MM.1S (cell line): ENCODE data around the gene ELP4.

Source experiments
- DNase-seq: peaks from one replicate; pipeline ENCODE4 v3.0.0-alpha.2; 2015
- H2AFZ ChIP-seq: fragments of 300-600 bp; sonication (generic); 2 replicates; pipeline ENCODE4 v1.6.0; 2016; ENCODE audit warnings: antibody characterized with exemption, low read length
- H3F3A ChIP-seq: fragments of 300-600 bp; sonication (generic); 2 replicates; pipeline ENCODE4 v1.6.1; 2016; ENCODE audit warnings: mild to moderate bottlenecking, antibody characterized with exemption, low read length, moderate library complexity, mixed read lengths; ENCODE audit not compliant: insufficient read depth
- H3K27ac ChIP-seq: fragments of 300-600 bp; sonication (generic); 2 replicates; pipeline ENCODE4 v1.5.1; 2016; ENCODE audit warnings: mild to moderate bottlenecking, low read length
- H3K27me3 ChIP-seq: fragments of 300-600 bp; sonication (generic); replicated peaks from 2 replicates; pipeline ENCODE4 v1.6.0; 2016; ENCODE audit warnings: low read length; ENCODE audit not compliant: insufficient read depth
- H3K36me3 ChIP-seq: fragments of 300-600 bp; sonication (generic); replicated peaks from 2 replicates; pipeline ENCODE4 v1.6.1; 2016; ENCODE audit warnings: mild to moderate bottlenecking, low read length, mixed read lengths; ENCODE audit not compliant: insufficient read depth
- H3K4me1 ChIP-seq: fragments of 300-600 bp; sonication (generic); 2 replicates; pipeline ENCODE4 v1.6.1; 2016; ENCODE audit warnings: low read length, mixed read lengths
- H3K4me2 ChIP-seq: fragments of 300-600 bp; sonication (generic); 2 replicates; pipeline ENCODE4 v1.6.0; 2016; ENCODE audit warnings: low read depth, low read length
- H3K4me3 ChIP-seq: fragments of 300-600 bp; sonication (generic); 2 replicates; pipeline ENCODE4 v1.5.1; 2016; ENCODE audit warnings: low read length, mixed read lengths
- H3K79me2 ChIP-seq: fragments of 300-600 bp; sonication (generic); 2 replicates; pipeline ENCODE4 v1.6.1; 2016; ENCODE audit warnings: mixed run types, low read length, mixed read lengths
- H3K9ac ChIP-seq: fragments of 300-600 bp; sonication (generic); 2 replicates; pipeline ENCODE4 v1.6.1; 2016; ENCODE audit warnings: low read length, mixed read lengths
- H3K9me2 ChIP-seq: fragments of 300-600 bp; sonication (generic); replicated peaks from 2 replicates; pipeline ENCODE4 v1.6.1; 2016; ENCODE audit warnings: mild to moderate bottlenecking, low read length, mixed read lengths; ENCODE audit not compliant: insufficient read depth
- H3K9me3 ChIP-seq: fragments of 300-600 bp; sonication (generic); replicated peaks from 2 replicates; pipeline ENCODE4 v1.6.1; 2016; ENCODE audit warnings: mild to moderate bottlenecking, low read length, mixed read lengths; ENCODE audit not compliant: insufficient read depth
- H4K20me1 ChIP-seq: fragments of 300-600 bp; sonication (generic); 2 replicates; pipeline ENCODE4 v1.6.1; 2016; ENCODE audit warnings: mild to moderate bottlenecking, low read length, moderate library complexity, mixed read lengths; ENCODE audit not compliant: insufficient read depth
- CTCF ChIP-seq: fragments of 300-600 bp; sonication (generic); IDR thresholded peaks from 2 replicates; pipeline ENCODE4 v1.5.1; 2016; ENCODE audit warnings: antibody characterized with exemption, low read length, mixed read lengths
- EZH2 ChIP-seq: fragments of 300-600 bp; sonication (generic); optimal IDR thresholded peaks from 2 replicates; pipeline ENCODE3; 2017; ENCODE audit warnings: low read depth, mild to moderate bottlenecking, antibody characterized with exemption, low read length, mixed read lengths
- EZH2phosphoT487 ChIP-seq: fragments of 300-600 bp; sonication (generic); IDR thresholded peaks from 2 replicates; pipeline ENCODE4 v1.6.1; 2018; ENCODE audit warnings: antibody characterized with exemption, low read length

Gene ELP4

GRCh38 chr11:31500560-31500959 is 9.0 kb upstream of the ELP4 start:
- H3F3A ChIP-seq = no peaks in the 10 kb centered on the region
- TF ChIP-seq EZH2 (no peak), CTCF (no peak), EZH2phosphoT487 (no peak)
- no peak overlapping the region for H3K27ac ChIP-seq
- H3K9me2 ChIP-seq = no peaks in the 10 kb centered on the region
- H3K27me3 ChIP-seq = no peaks in the 10 kb centered on the region
- H2AFZ ChIP-seq = no peak overlapping the region
- peaks cover 70% of the 10 kb centered on the region for H3K79me2 ChIP-seq
- H3K9me3 ChIP-seq = no peaks in the 10 kb centered on the region
- H3K4me3 ChIP-seq = no peak overlapping the region
- H3K4me2 ChIP-seq = no peak overlapping the region
- no peaks in the 10 kb centered on the region for H3K4me1 ChIP-seq
- no peak overlapping the region for H3K9ac ChIP-seq
- no peaks in the 10 kb centered on the region; the same call in 1 of the 2 replicates for H3K36me3 ChIP-seq
- H4K20me1 ChIP-seq = no peaks in the 10 kb centered on the region
- DNase-seq = no peak

GRCh38 chr11:31509051-31509428 is 527 bp upstream of the ELP4 start:
- Histone ChIP-seq H3K4me1 (peaks cover 4% of the 10 kb centered on the region), H2AFZ (peak overlapping the region; percentile 79), H3K27ac (peak overlapping the region; percentile 5; the same call in 1 of the 2 replicates), H3K4me3 (peak overlapping the region; percentile 88), H4K20me1 (no peaks in the 10 kb centered on the region), H3K27me3 (no peaks in the 10 kb centered on the region), H3K9me2 (no peaks in the 10 kb centered on the region), H3K36me3 (no peaks in the 10 kb centered on the region; the same call in 1 of the 2 replicates), H3K4me2 (peak overlapping the region; percentile 78), H3F3A (no peaks in the 10 kb centered on the region), H3K9me3 (no peaks in the 10 kb centered on the region), H3K9ac (peak overlapping the region; percentile 85), H3K79me2 (peaks cover 70% of the 10 kb centered on the region)
- TF ChIP-seq EZH2phosphoT487 (no peak), CTCF (no peak), EZH2 (no peak)
- DNase-seq = no peak

- H2AFZ ChIP-seq = no peak overlapping the region
- TF ChIP-seq EZH2phosphoT487 = no peak
- TF ChIP-seq EZH2 = no peak
- TF ChIP-seq CTCF = no peak
- H3K36me3 ChIP-seq = no peaks in the 10 kb centered on the region
- H3K4me3 ChIP-seq = no peak overlapping the region
- no peak overlapping the region for H3K9ac ChIP-seq
- no peaks in the 10 kb centered on the region for H3F3A ChIP-seq
- H3K9me3 ChIP-seq = no peaks in the 10 kb centered on the region
- no peak for DNase-seq
- H3K4me2 ChIP-seq = no peak overlapping the region
- no peaks in the 10 kb centered on the region for H4K20me1 ChIP-seq
- peaks cover 48% of the 10 kb centered on the region for H3K79me2 ChIP-seq
- H3K27ac ChIP-seq = no peak overlapping the region
- H3K27me3 ChIP-seq = no peaks in the 10 kb centered on the region
- peaks cover 4% of the 10 kb centered on the region for H3K4me1 ChIP-seq
- no peaks in the 10 kb centered on the region for H3K9me2 ChIP-seq
Measured at GRCh38 chr11:31512117-31512516, 2.5 kb downstream of the ELP4 start.
